Neuronal stem cell (in vitro differentiated cells): Measurements from ENCODE around the gene S1PR2.
A peak's percentile ranks its signal among the peaks of the same experiment; 100 is the strongest.

Experiments used
- DNase-seq: peaks from one replicate; pipeline ENCODE4 v3.0.0-alpha.2; 2013; ENCODE audit warnings: low spot score
- H2AFZ ChIP-seq: one replicate; pipeline ENCODE4 v1.6.1; 2013; ENCODE audit warnings: mild to moderate bottlenecking, low read length, inconsistent platforms
- H2AK5ac ChIP-seq: 2 replicates; pipeline ENCODE4 v1.6.1; 2013; ENCODE audit warnings: low read depth, mild to moderate bottlenecking, inconsistent platforms, low read length, moderate library complexity, mixed read lengths
- H2BK120ac ChIP-seq: 2 replicates; pipeline ENCODE4 v1.6.1; 2013; ENCODE audit warnings: low read depth, mild to moderate bottlenecking, inconsistent platforms, low read length, moderate library complexity, mixed read lengths
- H2BK12ac ChIP-seq: one replicate; pipeline ENCODE4 v1.6.1; 2013; ENCODE audit warnings: low read length, inconsistent platforms
- H2BK15ac ChIP-seq: 2 replicates; pipeline ENCODE4 v1.6.1; 2013; ENCODE audit warnings: mild to moderate bottlenecking, low read length, inconsistent platforms, mixed read lengths
- H2BK5ac ChIP-seq: one replicate; pipeline ENCODE4 v1.6.1; 2013; ENCODE audit warnings: inconsistent platforms, mild to moderate bottlenecking, low read length, moderate library complexity
- H3K14ac ChIP-seq: one replicate; pipeline ENCODE4 v1.6.1; 2013; ENCODE audit warnings: low read length, inconsistent platforms
- H3K18ac ChIP-seq: 2 replicates; pipeline ENCODE4 v1.6.1; 2013; ENCODE audit warnings: low read length, inconsistent platforms
- H3K23ac ChIP-seq: 2 replicates; pipeline ENCODE4 v1.6.1; 2013; ENCODE audit warnings: low read depth, mild to moderate bottlenecking, mixed read lengths, low read length, inconsistent platforms; ENCODE audit not compliant: poor library complexity
- H3K27ac ChIP-seq: replicated peaks from 3 replicates; pipeline ENCODE4 v1.5.1; 2013; ENCODE audit warnings: low read length, inconsistent platforms
- H3K27me3 ChIP-seq, 3 experiments: 2 replicates each; pipeline ENCODE4 v1.6.1; 2013; ENCODE audit warnings: low read length in 3 of 3, mild to moderate bottlenecking in 2 of 3, inconsistent platforms in 1 of 3, low read depth in 1 of 3, mixed read lengths in 1 of 3, moderate library complexity in 1 of 3; ENCODE audit not compliant: control insufficient read depth in 3 of 3, insufficient read depth in 3 of 3
- H3K36me3 ChIP-seq, 2 donors: replicated peaks in 1 of 2; 2 replicates each; pipeline ENCODE4 v1.6.1; 2013; ENCODE audit warnings: low read length in 2 of 2; ENCODE audit not compliant: control insufficient read depth in 2 of 2, insufficient read depth in 2 of 2
- H3K4ac ChIP-seq: 2 replicates; pipeline ENCODE4 v1.6.1; 2013; ENCODE audit warnings: inconsistent platforms, mild to moderate bottlenecking, low read length, moderate library complexity
- H3K4me1 ChIP-seq, 2 donors: 1 replicate in 1 of 2; 2 replicates in 1 of 2; pipeline ENCODE4 v1.6.1; 2013; ENCODE audit warnings: low read length in 2 of 2, low read depth in 1 of 2; ENCODE audit not compliant: control insufficient read depth in 2 of 2, insufficient read depth in 1 of 2
- H3K4me2 ChIP-seq: one replicate; pipeline ENCODE4 v1.6.1; 2013; ENCODE audit warnings: mild to moderate bottlenecking, low read length, inconsistent platforms; ENCODE audit not compliant: insufficient read depth, poor library complexity, severe bottlenecking
- H3K4me3 ChIP-seq, 2 donors: 2 replicates each; pipeline ENCODE4 v1.5.1; 2013; ENCODE audit warnings: low read length in 2 of 2, mild to moderate bottlenecking in 2 of 2, inconsistent platforms in 1 of 2, moderate library complexity in 1 of 2
- H3K79me1 ChIP-seq: one replicate; pipeline ENCODE4 v1.6.1; 2013; ENCODE audit warnings: low read depth, mild to moderate bottlenecking, inconsistent platforms, low read length, moderate library complexity
- H3K9ac ChIP-seq: one replicate; pipeline ENCODE4 v1.6.1; 2013; ENCODE audit warnings: mild to moderate bottlenecking, low read depth, low read length, inconsistent platforms; ENCODE audit not compliant: poor library complexity
- H3K9me3 ChIP-seq, 2 donors: replicated peaks in 1 of 2; 2 replicates each; pipeline versions ENCODE3 to v1.6.1; 2013; ENCODE audit warnings: low read length in 2 of 2, mild to moderate bottlenecking in 2 of 2, inconsistent platforms in 1 of 2, low read depth in 1 of 2, mixed read lengths in 1 of 2, moderate library complexity in 1 of 2; ENCODE audit not compliant: control insufficient read depth in 2 of 2, insufficient read depth in 1 of 2
- H4K8ac ChIP-seq: one replicate; pipeline ENCODE4 v1.6.1; 2013; ENCODE audit warnings: low read depth, mild to moderate bottlenecking, inconsistent platforms, low read length, moderate library complexity
- H4K91ac ChIP-seq: one replicate; pipeline ENCODE4 v1.6.1; 2013; ENCODE audit warnings: low read length, low read depth, mild to moderate bottlenecking, inconsistent platforms; ENCODE audit not compliant: poor library complexity
- WGBS, 2 donors: extraction: QIAGEN DNeasy Blood & Tissue Kit; methylation state at CpG; one replicate each; pipeline ENCODE4 v1.1.7; 2013; ENCODE audit warnings: missing lambda C conversion rate in 2 of 2, mixed read lengths in 1 of 2; ENCODE audit not compliant: insufficient read length in 2 of 2, insufficient replicate concordance in 1 of 2; ENCODE audit errors: extremely low coverage in 2 of 2; 5-methylcytosine and 5-hydroxymethylcytosine counted together

Gene S1PR2

DNA sequence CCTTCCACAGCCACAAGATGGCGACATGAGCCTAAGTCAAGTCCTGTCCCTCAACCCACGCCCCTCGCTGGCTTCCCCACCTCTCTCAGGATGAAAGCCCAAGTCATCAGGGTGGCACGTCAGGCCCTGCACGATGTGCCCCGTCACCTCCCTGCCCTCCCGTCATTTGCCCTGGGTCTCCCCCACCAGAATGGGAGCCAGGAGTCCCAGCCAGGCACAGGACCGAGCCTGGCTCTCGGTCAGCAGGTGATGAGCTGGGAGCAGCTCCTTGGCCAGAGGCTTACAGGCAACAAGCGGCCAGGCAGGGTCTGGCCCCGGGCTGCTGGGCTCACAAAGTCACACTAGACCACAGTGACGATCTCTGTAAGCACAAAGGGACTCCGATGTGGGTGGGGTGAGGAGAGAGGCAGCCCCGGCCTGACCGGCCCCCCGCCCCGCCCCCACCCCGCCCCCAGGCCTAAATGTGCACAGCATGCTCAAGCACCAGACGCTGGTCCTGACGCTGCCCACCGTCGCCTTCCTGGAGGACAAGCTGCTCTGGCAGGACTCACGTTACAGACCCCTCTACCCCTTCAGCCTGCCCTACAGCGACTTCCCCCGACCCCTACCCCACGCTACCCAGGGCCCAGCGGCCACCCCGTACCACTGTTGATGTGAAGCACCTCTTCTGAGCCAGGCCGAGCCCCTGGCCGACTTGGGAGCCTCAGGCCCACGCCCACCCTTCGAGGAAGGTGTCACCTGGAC, 28.2 kb upstream of the S1PR2 start:
- no peaks in the 10 kb centered on the region for H3K79me1 ChIP-seq
- H4K91ac ChIP-seq = no peak overlapping the region
- peak overlapping the region; percentile 85 for H3K23ac ChIP-seq
- peak overlapping the region; percentile 45 for H2AK5ac ChIP-seq
- no peak overlapping the region for H3K4ac ChIP-seq
- no peak overlapping the region for H3K4me2 ChIP-seq
- no peak overlapping the region for H4K8ac ChIP-seq
- no peaks in the 10 kb centered on the region for H3K27me3 ChIP-seq
- no peak overlapping the region for H2AFZ ChIP-seq
- peak overlapping the region; percentile 19 for H3K18ac ChIP-seq
- H2BK15ac ChIP-seq = no peak overlapping the region
- DNase-seq = peak; percentile 89
- H3K4me3 ChIP-seq = peak overlapping the region in 1 of 2 donors; percentile 29
- H3K36me3 ChIP-seq = peaks cover 28 to 52% of the 10 kb centered on the region in 2 donors
- no peak overlapping the region for H3K27ac ChIP-seq
- H3K9me3 ChIP-seq = peaks cover 0 to 2% of the 10 kb centered on the region in 2 donors
- no peak overlapping the region for H2BK12ac ChIP-seq
- H3K4me1 ChIP-seq = peaks cover 0 to 2% of the 10 kb centered on the region in 2 donors
- H3K9ac ChIP-seq = peak overlapping the region; percentile 30
- no peak overlapping the region for H2BK120ac ChIP-seq
- WGBS, 2 donors = no CpG with 5 or more reads among the region's 32 CpGs
- H3K14ac ChIP-seq = no peak overlapping the region
- H2BK5ac ChIP-seq = no peak overlapping the region

DNA sequence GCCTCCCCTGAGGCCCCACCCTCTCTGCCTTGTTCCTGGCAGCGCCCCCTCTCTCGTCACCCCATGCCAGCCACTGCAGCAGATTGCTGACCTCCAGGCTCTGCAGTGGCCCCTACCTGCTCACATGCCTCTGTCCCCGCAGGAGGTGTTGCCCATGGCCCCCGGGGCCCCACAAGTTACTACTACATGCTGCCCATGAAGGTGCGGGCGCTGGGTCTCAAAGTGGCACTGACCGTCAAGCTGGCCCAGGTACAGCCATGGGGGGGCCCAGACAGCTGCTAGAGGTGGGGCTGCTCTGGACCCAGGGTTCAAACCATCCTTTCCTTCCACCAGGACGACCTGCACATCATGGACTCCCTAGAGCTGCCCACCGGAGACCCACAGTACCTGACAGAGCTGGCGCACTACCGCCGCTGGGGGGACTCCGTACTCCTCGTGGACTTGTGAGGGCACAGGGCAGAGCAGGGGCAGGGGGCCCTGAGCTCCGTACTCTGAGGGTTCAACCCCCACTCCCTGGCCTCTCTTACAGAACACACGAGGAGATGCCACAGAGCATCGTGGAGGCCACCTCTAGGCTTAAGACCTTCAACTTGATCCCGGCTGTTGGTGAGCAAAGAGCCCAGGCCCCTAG, 27.1 kb upstream of the S1PR2 start:
- H2BK15ac ChIP-seq = no peak overlapping the region
- H3K36me3 ChIP-seq = peaks cover 30 to 62% of the 10 kb centered on the region in 2 donors
- H4K91ac ChIP-seq = no peak overlapping the region
- H3K23ac ChIP-seq = peak overlapping the region; percentile 55
- H2BK5ac ChIP-seq = no peak overlapping the region
- no peak overlapping the region for H3K14ac ChIP-seq
- H3K4me3 ChIP-seq = no peak overlapping the region
- H2AK5ac ChIP-seq = peak overlapping the region; percentile 56
- no peak overlapping the region for H2BK120ac ChIP-seq
- H3K27ac ChIP-seq = no peak overlapping the region
- no peak overlapping the region for H3K9ac ChIP-seq
- no CpG with 5 or more reads among the region's 18 CpGs for WGBS, 2 donors
- peak overlapping the region; percentile 41 for H2BK12ac ChIP-seq
- no peak for DNase-seq
- no peak overlapping the region for H3K4me2 ChIP-seq
- H3K79me1 ChIP-seq = no peaks in the 10 kb centered on the region
- no peak overlapping the region for H3K4ac ChIP-seq
- no peak overlapping the region for H4K8ac ChIP-seq
- no peak overlapping the region for H3K18ac ChIP-seq
- H3K27me3 ChIP-seq = no peaks in the 10 kb centered on the region
- H2AFZ ChIP-seq = no peak overlapping the region
- peaks cover 0 to 2% of the 10 kb centered on the region in 2 donors for H3K9me3 ChIP-seq
- peaks cover 0 to 2% of the 10 kb centered on the region in 2 donors for H3K4me1 ChIP-seq

- Histone ChIP-seq H3K9me3 (peaks cover 0 to 2% of the 10 kb centered on the region in 2 donors), H3K14ac (no peak overlapping the region), H2AFZ (no peak overlapping the region), H2BK120ac (no peak overlapping the region), H4K8ac (no peak overlapping the region), H3K9ac (no peak overlapping the region), H3K23ac (no peak overlapping the region), H4K91ac (no peak overlapping the region), H3K4me1 (peaks cover 5 to 6% of the 10 kb centered on the region in 2 donors), H3K18ac (no peak overlapping the region), H3K4me3 (no peak overlapping the region), H3K4me2 (no peak overlapping the region), H3K27me3 (no peaks in the 10 kb centered on the region), H2BK5ac (no peak overlapping the region), H2BK15ac (no peak overlapping the region), H2BK12ac (no peak overlapping the region), H2AK5ac (no peak overlapping the region), H3K27ac (no peak overlapping the region), H3K79me1 (peaks cover 3% of the 10 kb centered on the region), H3K36me3 (peaks cover 30 to 62% of the 10 kb centered on the region in 2 donors), H3K4ac (no peak overlapping the region)
- WGBS, 2 donors = no CpG with 5 or more reads among the region's 9 CpGs
- DNase-seq = no peak
Measured at GRCh38 chr19:10256970-10257615, 26.0 kb upstream of the S1PR2 start.

GRCh38 chr19:10256551-10256950, 25.4 kb upstream of the S1PR2 start:
- Histone ChIP-seq H2BK120ac (no peak overlapping the region), H4K91ac (no peak overlapping the region), H2AK5ac (no peak overlapping the region), H3K79me1 (peaks cover 3% of the 10 kb centered on the region), H3K9ac (no peak overlapping the region), H3K9me3 (peaks cover 0 to 2% of the 10 kb centered on the region in 2 donors), H3K27me3 (no peaks in the 10 kb centered on the region), H2BK5ac (no peak overlapping the region), H2BK12ac (no peak overlapping the region), H3K4me3 (no peak overlapping the region), H2BK15ac (no peak overlapping the region), H3K4ac (no peak overlapping the region), H3K23ac (no peak overlapping the region), H2AFZ (no peak overlapping the region), H3K27ac (no peak overlapping the region), H3K4me2 (no peak overlapping the region), H3K14ac (no peak overlapping the region), H4K8ac (no peak overlapping the region), H3K4me1 (peaks cover 5 to 6% of the 10 kb centered on the region in 2 donors), H3K18ac (no peak overlapping the region), H3K36me3 (peaks cover 30 to 62% of the 10 kb centered on the region in 2 donors)
- DNase-seq = no peak
- no CpG with 5 or more reads among the region's 18 CpGs for WGBS, 2 donors
